HG03565 (cell line): ENCODE measurements around the gene NF1.
"Not testable (repeated sequence)": the region's sequence is repeated elsewhere in the genome, so short reads cannot be mapped to it uniquely, and the experiment has no call there.

Experiments used
- ATAC-seq: cut with Tn5 transposase; IDR thresholded peaks from one replicate; pipeline ENCODE4 v1.9.1; 2021; ENCODE audit warnings: mild to moderate bottlenecking, moderate library complexity; ENCODE audit not compliant: unreplicated experiment

The NF1 gene

GRCh38 chr17:31379597-31380205, 284.9 kb downstream of the NF1 start:
- ATAC-seq = no peak

GRCh38 chr17:31381165-31381668, 286.4 kb downstream of the NF1 start:
- ATAC-seq = no peak

- ATAC-seq = not testable (repeated sequence)
Measured at GRCh38 chr17:31382668-31383275, 288.0 kb downstream of the NF1 start.

- not testable (repeated sequence) for ATAC-seq
Measured at GRCh38 chr17:31383488-31383887, 288.7 kb downstream of the NF1 start.

- ATAC-seq = no peak
Measured at GRCh38 chr17:31385428-31386285, 290.9 kb downstream of the NF1 start.

GRCh38 chr17:31386542-31387075, 291.8 kb downstream of the NF1 start:
- ATAC-seq = no peak

GRCh38 chr17:31387438-31387837, 292.7 kb downstream of the NF1 start:
- ATAC-seq = no peak

GRCh38 chr17:31388351-31388750, 293.6 kb downstream of the NF1 start:
- no peak for ATAC-seq

- ATAC-seq = no peak
Measured at GRCh38 chr17:31388770-31389656, 294.2 kb downstream of the NF1 start.

GRCh38 chr17:31389657-31390381, 295.0 kb downstream of the NF1 start:
- ATAC-seq = no peak

- no peak for ATAC-seq
Measured at GRCh38 chr17:31390426-31390747, 295.6 kb downstream of the NF1 start.

GRCh38 chr17:31390748-31391495, 296.1 kb downstream of the NF1 start:
- ATAC-seq = no peak

GRCh38 chr17:31391496-31391949, 296.7 kb downstream of the NF1 start, which contains the start of gene RAB11FIP4:
Gene RAB11FIP4, plus strand, starts transcription at chr17:31391675. Its CDS starts 178 bp downstream, at chr17:31391853.
- no peak for ATAC-seq

GRCh38 chr17:31392002-31392855, 297.5 kb downstream of the NF1 start:
- no peak for ATAC-seq

GRCh38 chr17:31392856-31393748, 298.3 kb downstream of the NF1 start:
- no peak for ATAC-seq

GRCh38 chr17:31393749-31394146, 299.0 kb downstream of the NF1 start:
- ATAC-seq = no peak

GRCh38 chr17:31394544-31394943, 299.8 kb downstream of the NF1 start:
- ATAC-seq = no peak
